ENCODE data around the gene EOLA1.
"Not testable (repeated sequence)": the region's sequence is repeated elsewhere in the genome, so short reads cannot be mapped to it uniquely, and the experiment has no call there.

- TF ChIP-seq, protein P1, sequence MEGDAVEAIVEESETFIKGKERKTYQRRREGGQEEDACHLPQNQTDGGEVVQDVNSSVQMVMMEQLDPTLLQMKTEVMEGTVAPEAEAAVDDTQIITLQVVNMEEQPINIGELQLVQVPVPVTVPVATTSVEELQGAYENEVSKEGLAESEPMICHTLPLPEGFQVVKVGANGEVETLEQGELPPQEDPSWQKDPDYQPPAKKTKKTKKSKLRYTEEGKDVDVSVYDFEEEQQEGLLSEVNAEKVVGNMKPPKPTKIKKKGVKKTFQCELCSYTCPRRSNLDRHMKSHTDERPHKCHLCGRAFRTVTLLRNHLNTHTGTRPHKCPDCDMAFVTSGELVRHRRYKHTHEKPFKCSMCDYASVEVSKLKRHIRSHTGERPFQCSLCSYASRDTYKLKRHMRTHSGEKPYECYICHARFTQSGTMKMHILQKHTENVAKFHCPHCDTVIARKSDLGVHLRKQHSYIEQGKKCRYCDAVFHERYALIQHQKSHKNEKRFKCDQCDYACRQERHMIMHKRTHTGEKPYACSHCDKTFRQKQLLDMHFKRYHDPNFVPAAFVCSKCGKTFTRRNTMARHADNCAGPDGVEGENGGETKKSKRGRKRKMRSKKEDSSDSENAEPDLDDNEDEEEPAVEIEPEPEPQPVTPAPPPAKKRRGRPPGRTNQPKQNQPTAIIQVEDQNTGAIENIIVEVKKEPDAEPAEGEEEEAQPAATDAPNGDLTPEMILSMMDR (IDR thresholded peaks at IDR 0.05), result not testable (repeated sequence)
- TF ChIP-seq POLR2A (IDR thresholded peaks at IDR 0.05), result not testable (repeated sequence)
These were observed 11.1 kb downstream of the EOLA1 start for GRCh38 chrX:149551939-149552248.
